MG63 (cell line): ENCODE results near the gene OSM. TPM values are rescaled to one million over a fixed set of nuclear protein-coding genes. Genes with fewer than 3 reads are reported as not detected.

Experiments
- DNase-seq: peaks from one replicate; pipeline ENCODE4 v3.0.0-alpha.2; 2020
- H3K27me3 ChIP-seq: fragments of 250-450 bp; sonication (Bioruptor Pico); 2 replicates; pipeline ENCODE4 v1.5.1; 2020; ENCODE audit warnings: mild to moderate bottlenecking, moderate library complexity
- H3K36me3 ChIP-seq: fragments of 250-450 bp; sonication (Bioruptor Pico); 2 replicates; pipeline ENCODE4 v1.5.1; 2020; ENCODE audit warnings: mild to moderate bottlenecking, moderate library complexity
- H3K4me3 ChIP-seq: fragments of 250-450 bp; sonication (Bioruptor Pico); 2 replicates; pipeline ENCODE4 v1.5.1; 2020; ENCODE audit warnings: mild to moderate bottlenecking, moderate library complexity
- H3K9me3 ChIP-seq: fragments of 250-450 bp; sonication (Bioruptor Pico); 2 replicates; pipeline ENCODE4 v1.5.1; 2020; ENCODE audit warnings: mild to moderate bottlenecking, moderate library complexity
- total RNA-seq: library from RNA; depleted of rRNA; stranded (reverse); fragments of >200 nt; shearing (Covaris generic); gene quantifications from 2 replicates; pipeline ENCODE4 v1.2.3, GENCODE V29; 2014; ENCODE audit warnings: low replicate concordance

OSM gene
- total RNA-seq, 1 experiment from 2014 or later = not detected

GRCh38 chr22:30304495-30305244 is 38.0 kb upstream of the OSM start:
- H3K4me3 ChIP-seq = no peak overlapping the region
- peak; percentile 77 for DNase-seq

DNA sequence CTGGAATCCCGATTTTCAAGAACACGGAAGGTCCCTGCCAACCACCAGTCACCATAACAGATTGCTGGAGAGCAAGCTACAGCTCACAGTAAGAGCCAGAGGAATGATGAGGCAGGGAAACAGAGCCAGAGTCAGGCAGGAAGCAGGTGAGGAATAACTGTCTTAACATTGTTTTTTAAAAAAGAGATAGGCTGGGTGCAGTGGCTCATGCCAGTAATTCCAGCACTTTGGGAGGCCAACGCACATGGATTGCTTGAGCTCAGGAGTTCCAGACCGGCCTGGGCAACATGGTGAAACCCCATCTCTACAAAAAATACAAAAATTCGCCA is 36.1 kb upstream of the OSM start:
- Histone ChIP-seq H3K36me3 (peaks cover 22% of the 10 kb centered on the region), H3K4me3 (no peak overlapping the region), H3K9me3 (no peaks in the 10 kb centered on the region), H3K27me3 (no peaks in the 10 kb centered on the region)
- DNase-seq = no peak

More at GRCh38 chr22:30304495-30305244, 38.0 kb upstream of the OSM start:
- Histone ChIP-seq H3K27me3 (no peaks in the 10 kb centered on the region), H3K9me3 (no peaks in the 10 kb centered on the region), H3K36me3 (peaks cover 22% of the 10 kb centered on the region)

DNA sequence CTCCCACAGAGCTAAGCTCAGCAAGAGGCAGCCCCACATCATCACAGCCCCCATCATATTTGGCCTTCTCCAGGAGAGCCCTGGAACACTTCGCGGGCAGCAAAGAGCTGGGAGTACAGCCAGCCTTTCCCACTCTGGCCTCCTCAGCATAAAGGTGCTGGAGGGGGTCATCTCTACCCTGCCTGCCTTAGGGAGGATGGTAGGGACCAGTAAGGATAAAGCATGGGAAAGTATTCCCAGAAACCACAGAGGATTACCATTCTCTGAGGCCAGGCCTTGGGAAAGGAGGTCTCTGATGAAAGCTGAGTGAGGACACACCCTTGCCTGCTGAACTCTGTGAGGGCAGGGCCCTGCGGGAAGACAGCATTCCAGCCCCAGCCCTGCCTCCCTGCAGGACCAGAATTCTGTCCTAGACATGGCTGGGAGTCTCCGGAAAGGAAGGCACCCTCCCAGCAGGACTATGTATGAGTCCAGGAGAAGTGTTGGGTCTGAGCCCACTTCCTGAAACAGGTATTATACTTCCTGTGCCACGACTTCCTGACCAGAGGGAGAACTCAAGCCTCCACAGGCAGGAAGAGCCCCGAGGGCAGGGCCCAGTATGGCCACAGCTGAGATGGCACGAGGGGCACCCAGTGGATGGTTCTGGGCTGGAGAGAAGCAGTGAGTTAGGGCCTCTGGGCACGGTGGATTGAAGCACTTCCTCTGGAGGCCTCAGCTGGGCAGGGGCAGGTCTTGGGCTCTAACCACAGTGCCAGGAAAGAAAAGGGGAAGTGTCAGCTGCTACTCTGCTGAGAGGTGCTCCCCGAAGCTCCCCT is 35.6 kb upstream of the OSM start:
- Histone ChIP-seq H3K4me3 (no peak overlapping the region), H3K36me3 (peaks cover 22% of the 10 kb centered on the region), H3K9me3 (no peaks in the 10 kb centered on the region), H3K27me3 (no peaks in the 10 kb centered on the region)
- no peak for DNase-seq

GRCh38 chr22:30299322-30299721 is 32.7 kb upstream of the OSM start:
- no peak for DNase-seq

GRCh38 chr22:30297991-30298701 is 31.5 kb upstream of the OSM start:
- no peaks in the 10 kb centered on the region for H3K27me3 ChIP-seq
- H3K36me3 ChIP-seq = peaks cover 14% of the 10 kb centered on the region
- H3K9me3 ChIP-seq = no peaks in the 10 kb centered on the region
- DNase-seq = no peak
- no peak overlapping the region for H3K4me3 ChIP-seq

More at GRCh38 chr22:30299322-30299721, 32.7 kb upstream of the OSM start:
- H3K36me3 ChIP-seq = peaks cover 22% of the 10 kb centered on the region
- no peaks in the 10 kb centered on the region for H3K27me3 ChIP-seq
- H3K4me3 ChIP-seq = no peak overlapping the region
- H3K9me3 ChIP-seq = no peaks in the 10 kb centered on the region

DNA sequence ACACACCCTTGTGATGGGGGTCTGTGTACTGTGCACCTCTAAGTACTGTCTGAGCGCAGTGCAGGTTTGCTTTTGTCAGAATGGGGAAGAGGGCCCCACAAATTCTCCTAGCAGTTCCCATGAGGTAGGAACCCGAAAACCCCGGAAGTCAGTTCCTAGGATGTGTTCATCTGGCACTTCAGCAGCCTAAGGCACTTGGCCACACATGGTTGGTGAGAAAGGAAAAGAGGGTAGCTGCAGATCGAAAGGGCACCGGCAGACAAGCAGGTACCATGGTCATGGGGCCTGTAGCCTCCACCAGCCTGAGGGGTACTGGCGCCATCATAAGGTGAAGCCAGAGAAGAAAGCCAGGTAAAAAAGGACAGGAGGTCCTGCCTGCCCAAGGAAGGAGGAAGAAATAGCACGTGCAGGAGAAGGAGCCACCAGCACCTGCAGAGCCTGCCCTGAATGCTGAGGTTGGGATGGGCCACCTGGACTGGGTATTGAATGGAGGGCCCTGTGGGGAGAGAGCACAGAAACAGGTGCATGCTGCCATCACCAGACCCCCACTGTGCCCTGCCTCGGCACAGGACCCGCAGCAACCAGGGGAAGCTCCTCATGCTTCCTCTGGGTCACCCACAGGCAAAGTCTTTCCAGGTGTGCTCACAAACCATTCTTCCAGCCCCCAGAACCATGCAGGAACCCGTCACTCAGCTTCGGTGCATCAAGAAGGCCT is 30.8 kb upstream of the OSM start:
- H3K9me3 ChIP-seq = no peaks in the 10 kb centered on the region
- H3K4me3 ChIP-seq = no peak overlapping the region
- DNase-seq = no peak
- peaks cover 8% of the 10 kb centered on the region for H3K36me3 ChIP-seq
- H3K27me3 ChIP-seq = no peaks in the 10 kb centered on the region

- peaks cover 8% of the 10 kb centered on the region for H3K36me3 ChIP-seq
These were observed 30.2 kb upstream of the OSM start for GRCh38 chr22:30296833-30297232.

GRCh38 chr22:30296324-30296723 is 29.7 kb upstream of the OSM start:
- no peaks in the 10 kb centered on the region for H3K9me3 ChIP-seq
- H3K4me3 ChIP-seq = no peak overlapping the region
- peaks cover 5% of the 10 kb centered on the region for H3K36me3 ChIP-seq
- no peak for DNase-seq
- H3K27me3 ChIP-seq = no peaks in the 10 kb centered on the region

More at GRCh38 chr22:30296833-30297232, 30.2 kb upstream of the OSM start:
- H3K4me3 ChIP-seq = no peak overlapping the region
- H3K27me3 ChIP-seq = no peaks in the 10 kb centered on the region
- DNase-seq = no peak
- H3K9me3 ChIP-seq = no peaks in the 10 kb centered on the region

DNA sequence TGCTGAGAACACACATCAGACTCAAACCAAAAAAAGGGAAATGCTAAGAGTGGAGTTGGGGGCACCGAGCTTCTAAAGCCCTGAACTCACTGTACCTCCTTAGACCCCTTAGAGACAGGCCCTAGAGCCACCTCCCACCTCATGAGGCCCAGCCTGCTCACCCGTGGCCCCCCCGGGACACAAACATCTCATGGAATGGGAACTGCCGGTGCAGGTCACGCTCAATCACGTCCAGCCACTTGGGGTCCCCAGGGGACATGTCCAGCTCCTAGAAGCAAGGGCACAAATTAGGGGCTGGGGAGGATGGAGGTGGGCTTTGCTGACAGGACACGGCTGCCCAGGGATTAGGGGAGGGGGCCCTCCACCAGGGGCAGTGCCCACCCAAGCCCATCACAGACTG is 28.9 kb upstream of the OSM start:
- H3K4me3 ChIP-seq = no peak overlapping the region
- no peaks in the 10 kb centered on the region for H3K9me3 ChIP-seq
- no peak for DNase-seq
- no peaks in the 10 kb centered on the region for H3K27me3 ChIP-seq
- peaks cover under 1% of the 10 kb centered on the region for H3K36me3 ChIP-seq

- DNase-seq = no peak
- no peaks in the 10 kb centered on the region for H3K27me3 ChIP-seq
- no peaks in the 10 kb centered on the region; the same call in none of the 2 replicates for H3K36me3 ChIP-seq
- H3K4me3 ChIP-seq = no peak overlapping the region
- no peaks in the 10 kb centered on the region for H3K9me3 ChIP-seq
These were observed 28.2 kb upstream of the OSM start for GRCh38 chr22:30294830-30295229.

GRCh38 chr22:30294066-30294465 is 27.4 kb upstream of the OSM start:
- H3K4me3 ChIP-seq = no peak overlapping the region
- H3K36me3 ChIP-seq = no peaks in the 10 kb centered on the region; the same call in none of the 2 replicates
- no peak for DNase-seq
- H3K27me3 ChIP-seq = no peaks in the 10 kb centered on the region
- no peaks in the 10 kb centered on the region for H3K9me3 ChIP-seq

- H3K36me3 ChIP-seq = no peaks in the 10 kb centered on the region; the same call in none of the 2 replicates
- H3K9me3 ChIP-seq = no peaks in the 10 kb centered on the region
- H3K4me3 ChIP-seq = no peak overlapping the region
- no peak for DNase-seq
- H3K27me3 ChIP-seq = no peaks in the 10 kb centered on the region
These were observed 26.4 kb upstream of the OSM start for GRCh38 chr22:30293026-30293425.

GRCh38 chr22:30292069-30292970 is 25.7 kb upstream of the OSM start:
- Histone ChIP-seq H3K4me3 (no peak overlapping the region), H3K9me3 (no peaks in the 10 kb centered on the region), H3K27me3 (no peaks in the 10 kb centered on the region), H3K36me3 (no peaks in the 10 kb centered on the region; the same call in none of the 2 replicates)
- no peak for DNase-seq

GRCh38 chr22:30291058-30291892 is 24.6 kb upstream of the OSM start:
- peak; percentile 25 for DNase-seq
- no peaks in the 10 kb centered on the region for H3K27me3 ChIP-seq
- H3K36me3 ChIP-seq = no peaks in the 10 kb centered on the region; the same call in none of the 2 replicates
- no peak overlapping the region for H3K4me3 ChIP-seq
- H3K9me3 ChIP-seq = no peaks in the 10 kb centered on the region
